HG03460 (cell line): ENCODE results near the gene TAOK2.

Experiments used
- ATAC-seq: cut with Tn5 transposase; IDR thresholded peaks from one replicate; pipeline ENCODE4 v1.9.1; 2021; ENCODE audit not compliant: unreplicated experiment

Gene TAOK2

GRCh38 chr16:29986931-29987330, 13.3 kb downstream of the TAOK2 start:
- ATAC-seq, result no peak

GRCh38 chr16:29987371-29988085, 13.9 kb downstream of the TAOK2 start:
- no peak for ATAC-seq

- no peak for ATAC-seq
Observed at GRCh38 chr16:29988346-29989075, 14.8 kb downstream of the TAOK2 start.

- ATAC-seq, result no peak
Observed at GRCh38 chr16:29989111-29989858, 15.6 kb downstream of the TAOK2 start.

GRCh38 chr16:29990034-29990433, 16.4 kb downstream of the TAOK2 start:
- ATAC-seq, result no peak

GRCh38 chr16:29990883-29991570, 17.4 kb downstream of the TAOK2 start:
- ATAC-seq, result no peak

GRCh38 chr16:29991571-29991904, 17.9 kb downstream of the TAOK2 start:
- no peak for ATAC-seq

- no peak for ATAC-seq
Observed at GRCh38 chr16:29992344-29992967, 18.8 kb downstream of the TAOK2 start.

- no peak for ATAC-seq
Observed at GRCh38 chr16:29993191-29993902, 19.7 kb downstream of the TAOK2 start.

GRCh38 chr16:29993903-29994599, 20.4 kb downstream of the TAOK2 start:
- no peak for ATAC-seq

GRCh38 chr16:29994600-29995323, 21.1 kb downstream of the TAOK2 start:
- ATAC-seq, result peak; percentile 34

GRCh38 chr16:29995324-29995910, 21.7 kb downstream of the TAOK2 start, which contains the start of gene HIRIP3:
HIRIP3 (minus strand) TSS chr16:29995617; CDS start chr16:29995605, 12 bp downstream.
- ATAC-seq, result peak; percentile 38

- peak; percentile 89 for ATAC-seq
Observed at GRCh38 chr16:29995911-29996765, 22.5 kb downstream of the TAOK2 start, which contains the start of gene INO80E. INO80E (plus strand) TSS chr16:29996241; CDS start chr16:29996311, 70 bp downstream.

- ATAC-seq, result no peak
Observed at GRCh38 chr16:29996766-29997250, 23.1 kb downstream of the TAOK2 start.

GRCh38 chr16:29999605-30000004, 25.9 kb downstream of the TAOK2 start:
- ATAC-seq, result no peak

- no peak for ATAC-seq
Observed at GRCh38 chr16:30000735-30001631, 27.3 kb downstream of the TAOK2 start.
